NCI-H2081 (cell line): ENCODE results near the gene EDNRB.
"Not testable (repeated sequence)": the region's sequence is repeated elsewhere in the genome, so short reads cannot be mapped to it uniquely, and the experiment has no call there.

Source experiments
- DNase-seq, 2 experiments: peaks; one replicate each; lab custom pipeline; 2025; lab: John Stamatoyannopoulos, UW

Gene EDNRB

GRCh38 chr13:77918391-77919245 lies at the start of gene EDNRB:
EDNRB (minus strand) TSS chr13:77918831; CDS start chr13:77918573, 258 bp downstream.
- DNase-seq, result peak; percentile 15 to 18

- DNase-seq, result no peak
These were observed 48.0 kb upstream of the EDNRB start for GRCh38 chr13:77966671-77967070.

- DNase-seq, result no peak
These were observed 34.1 kb upstream of the EDNRB start for GRCh38 chr13:77952737-77953136.

GRCh38 chr13:77952276-77952675 lies 33.6 kb upstream of the EDNRB start:
- no peak for DNase-seq

GRCh38 chr13:77946522-77946921 lies 27.9 kb upstream of the EDNRB start:
- DNase-seq, result no peak

- DNase-seq, result not testable (repeated sequence)
These were observed 16.4 kb upstream of the EDNRB start for GRCh38 chr13:77935063-77935462.

- no peak for DNase-seq
These were observed 11.8 kb upstream of the EDNRB start for GRCh38 chr13:77930430-77930829.

GRCh38 chr13:77928909-77929308 lies 10.3 kb upstream of the EDNRB start:
- no peak for DNase-seq

GRCh38 chr13:77925616-77926015 lies 7.0 kb upstream of the EDNRB start:
- DNase-seq, result no peak

GRCh38 chr13:77919921-77920294 lies 1.3 kb upstream of the EDNRB start:
- no peak for DNase-seq

GRCh38 chr13:77919246-77919920 lies 752 bp upstream of the EDNRB start:
- DNase-seq, result no peak

GRCh38 chr13:77916488-77916887 lies 2.1 kb downstream of the EDNRB start:
- DNase-seq, result no peak

GRCh38 chr13:77915686-77916085 lies 2.9 kb downstream of the EDNRB start:
- no peak for DNase-seq

GRCh38 chr13:77913003-77913402 lies 5.6 kb downstream of the EDNRB start:
- DNase-seq, result no peak

- no peak for DNase-seq
These were observed 6.9 kb downstream of the EDNRB start for GRCh38 chr13:77911751-77912150.

- DNase-seq, result no peak
These were observed 8.8 kb downstream of the EDNRB start for GRCh38 chr13:77909827-77910226.

GRCh38 chr13:77908531-77908930 lies 10.1 kb downstream of the EDNRB start:
- DNase-seq, result no peak

- no peak for DNase-seq
These were observed 10.8 kb downstream of the EDNRB start for GRCh38 chr13:77907666-77908341.

- no peak for DNase-seq
These were observed 14.6 kb downstream of the EDNRB start for GRCh38 chr13:77904031-77904430.

GRCh38 chr13:77903435-77903834 lies 15.2 kb downstream of the EDNRB start:
- DNase-seq, result no peak

- DNase-seq, result no peak
These were observed 16.2 kb downstream of the EDNRB start for GRCh38 chr13:77902319-77902963.

- DNase-seq, result no peak
These were observed 20.5 kb downstream of the EDNRB start for GRCh38 chr13:77898097-77898496.
